ENCODE results near the gene CEACAM1.

- TF ChIP-seq CTCF (IDR thresholded peaks at IDR 0.05) (no peak), POLR2A (IDR thresholded peaks at IDR 0.05) (no peak)
These were observed 33.2 kb upstream of the CEACAM1 start for GRCh38 chr19:42561512-42561911.

All from ovary (tissue), 3 donors.